Breast epithelium (tissue), 3 donors: ENCODE measurements around the gene HDAC3.

Source experiments
- CTCF ChIP-seq, 3 donors: fragments of 450-650 bp; IDR thresholded peaks; one replicate each; pipeline ENCODE4 v1.5.1; 2016 to 2017; ENCODE audit warnings: antibody characterized with exemption in 3 of 3, mild to moderate bottlenecking in 3 of 3, moderate library complexity in 3 of 3
- POLR2A ChIP-seq: fragments of 450-650 bp; IDR thresholded peaks from one replicate; pipeline ENCODE4 v1.6.1; 2016; ENCODE audit warnings: antibody characterized with exemption, mild to moderate bottlenecking, moderate library complexity
- POLR2AphosphoS5 ChIP-seq, 3 donors: sonication (generic); formaldehyde crosslinking; IDR thresholded peaks; one replicate each; pipeline ENCODE4 v1.6.1; 2017; ENCODE audit warnings: antibody characterized with exemption in 3 of 3

DNA sequence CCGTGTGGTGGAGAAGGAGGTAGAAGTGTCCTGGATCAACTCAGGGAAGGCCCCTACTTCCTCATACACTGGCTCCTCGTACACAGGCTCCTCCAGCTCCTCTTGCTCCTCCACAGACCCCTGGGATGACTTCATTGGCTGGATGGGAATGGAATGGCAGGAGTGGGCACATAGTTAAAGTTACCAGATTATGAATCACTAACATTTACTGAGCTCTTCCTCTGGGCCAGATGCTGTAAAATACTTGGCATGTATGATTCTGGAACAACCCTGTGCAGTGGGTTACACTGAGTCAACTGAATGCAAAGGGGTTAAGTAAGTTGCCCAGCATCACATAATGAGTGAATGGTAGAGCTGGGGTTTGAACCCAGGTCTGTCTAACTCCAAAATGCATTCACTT, 17.6 kb upstream of the HDAC3 start:
- TF ChIP-seq CTCF (IDR thresholded peaks at IDR 0.05): no peak
- no peak for TF ChIP-seq POLR2AphosphoS5 (IDR thresholded peaks at IDR 0.05)
- TF ChIP-seq POLR2A: no peak
